ENCODE measurements around the gene GLDC.

Gene GLDC

DNA sequence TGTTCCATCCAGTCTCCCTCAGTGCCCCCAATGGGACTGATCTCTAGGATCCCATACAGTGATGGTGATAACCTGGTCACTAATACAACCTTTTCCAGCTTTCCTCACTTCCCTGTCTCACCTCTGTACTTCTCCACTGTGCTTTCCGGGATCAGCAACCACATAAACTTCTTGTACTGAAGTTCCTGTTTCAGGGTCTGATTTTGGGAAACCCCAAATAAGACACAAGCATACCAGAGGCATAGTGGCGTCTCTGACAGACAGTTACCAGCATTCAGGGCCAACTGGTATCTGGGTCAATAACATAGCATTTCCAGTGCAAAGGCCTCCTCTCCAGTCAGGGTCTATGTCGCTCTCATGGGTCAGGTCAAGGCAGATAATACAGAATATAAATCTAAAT, 64.3 kb downstream of the GLDC start:
- H2AFZ ChIP-seq (ENCODE audit: low read depth, low read length, severe bottlenecking), result no peak overlapping the region
- H3K4me2 ChIP-seq (ENCODE audit: low read depth, low read length, poor library complexity, severe bottlenecking), result no peak overlapping the region
- no peaks in the 10 kb centered on the region for H3K9me3 ChIP-seq (ENCODE audit: insufficient read depth, low read length)
- no peak overlapping the region for H3K9ac ChIP-seq (ENCODE audit: low read length)
- H4K20me1 ChIP-seq (ENCODE audit: low read depth, low read length), result no peaks in the 10 kb centered on the region
- no peaks in the 10 kb centered on the region for H3F3A ChIP-seq (ENCODE audit: insufficient read depth)
- H3K27ac ChIP-seq (ENCODE audit: low read depth, low read length), result no peak overlapping the region
- H3K79me2 ChIP-seq (ENCODE audit: insufficient read depth, low read length), result no peaks in the 10 kb centered on the region
- H3K27me3 ChIP-seq (ENCODE audit: low read length), result no peaks in the 10 kb centered on the region
- no peaks in the 10 kb centered on the region for H3K36me3 ChIP-seq (ENCODE audit: low read length)
- TF ChIP-seq, protein P1, sequence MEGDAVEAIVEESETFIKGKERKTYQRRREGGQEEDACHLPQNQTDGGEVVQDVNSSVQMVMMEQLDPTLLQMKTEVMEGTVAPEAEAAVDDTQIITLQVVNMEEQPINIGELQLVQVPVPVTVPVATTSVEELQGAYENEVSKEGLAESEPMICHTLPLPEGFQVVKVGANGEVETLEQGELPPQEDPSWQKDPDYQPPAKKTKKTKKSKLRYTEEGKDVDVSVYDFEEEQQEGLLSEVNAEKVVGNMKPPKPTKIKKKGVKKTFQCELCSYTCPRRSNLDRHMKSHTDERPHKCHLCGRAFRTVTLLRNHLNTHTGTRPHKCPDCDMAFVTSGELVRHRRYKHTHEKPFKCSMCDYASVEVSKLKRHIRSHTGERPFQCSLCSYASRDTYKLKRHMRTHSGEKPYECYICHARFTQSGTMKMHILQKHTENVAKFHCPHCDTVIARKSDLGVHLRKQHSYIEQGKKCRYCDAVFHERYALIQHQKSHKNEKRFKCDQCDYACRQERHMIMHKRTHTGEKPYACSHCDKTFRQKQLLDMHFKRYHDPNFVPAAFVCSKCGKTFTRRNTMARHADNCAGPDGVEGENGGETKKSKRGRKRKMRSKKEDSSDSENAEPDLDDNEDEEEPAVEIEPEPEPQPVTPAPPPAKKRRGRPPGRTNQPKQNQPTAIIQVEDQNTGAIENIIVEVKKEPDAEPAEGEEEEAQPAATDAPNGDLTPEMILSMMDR (IDR thresholded peaks at IDR 0.05; ENCODE audit: insufficient read depth, low read length, poor library complexity, severe bottlenecking), result no peak
- no peak for TF ChIP-seq EZH2phosphoT487 (conservative IDR thresholded peaks at IDR 0.05; ENCODE audit: low read length)
- no peak overlapping the region for H3K4me3 ChIP-seq (ENCODE audit: insufficient read depth, low read length, poor library complexity, severe bottlenecking)
- H3K9me2 ChIP-seq (replicated peaks; ENCODE audit: insufficient read depth, low read length), result no peaks in the 10 kb centered on the region

GRCh38 chr9:6579613-6580012, 65.9 kb downstream of the GLDC start:
- Histone ChIP-seq H3K79me2 (ENCODE audit: insufficient read depth, low read length) (no peaks in the 10 kb centered on the region), H3K36me3 (ENCODE audit: low read length) (no peaks in the 10 kb centered on the region), H4K20me1 (ENCODE audit: low read depth, low read length) (no peaks in the 10 kb centered on the region), H3F3A (ENCODE audit: insufficient read depth) (no peaks in the 10 kb centered on the region), H3K27ac (ENCODE audit: low read depth, low read length) (no peak overlapping the region), H3K4me3 (ENCODE audit: insufficient read depth, low read length, poor library complexity, severe bottlenecking) (no peak overlapping the region), H3K9me2 (replicated peaks; ENCODE audit: insufficient read depth, low read length) (no peaks in the 10 kb centered on the region), H2AFZ (ENCODE audit: low read depth, low read length, severe bottlenecking) (no peak overlapping the region), H3K9me3 (ENCODE audit: insufficient read depth, low read length) (no peaks in the 10 kb centered on the region), H3K27me3 (ENCODE audit: low read length) (no peaks in the 10 kb centered on the region), H3K9ac (ENCODE audit: low read length) (no peak overlapping the region), H3K4me2 (ENCODE audit: low read depth, low read length, poor library complexity, severe bottlenecking) (no peak overlapping the region)
- TF ChIP-seq EZH2phosphoT487 (conservative IDR thresholded peaks at IDR 0.05; ENCODE audit: low read length), result no peak
- TF ChIP-seq, protein P1 (IDR thresholded peaks at IDR 0.05; ENCODE audit: insufficient read depth, low read length, poor library complexity, severe bottlenecking), result no peak

GRCh38 chr9:6576987-6577386, 68.5 kb downstream of the GLDC start:
- no peaks in the 10 kb centered on the region for H3F3A ChIP-seq (ENCODE audit: insufficient read depth)
- no peaks in the 10 kb centered on the region for H3K9me3 ChIP-seq (ENCODE audit: insufficient read depth, low read length)
- no peaks in the 10 kb centered on the region for H3K36me3 ChIP-seq (ENCODE audit: low read length)
- 0 out of 2 replicates have a peak, but pooled peaks cover 2% of the 10 kb centered on the region for H3K27me3 ChIP-seq (ENCODE audit: low read length)
- H3K4me3 ChIP-seq (ENCODE audit: insufficient read depth, low read length, poor library complexity, severe bottlenecking), result no peak overlapping the region
- H4K20me1 ChIP-seq (ENCODE audit: low read depth, low read length), result no peaks in the 10 kb centered on the region
- TF ChIP-seq, protein P1 (IDR thresholded peaks at IDR 0.05; ENCODE audit: insufficient read depth, low read length, poor library complexity, severe bottlenecking), result no peak
- no peak for TF ChIP-seq EZH2phosphoT487 (conservative IDR thresholded peaks at IDR 0.05; ENCODE audit: low read length)
- H3K9me2 ChIP-seq (replicated peaks; ENCODE audit: insufficient read depth, low read length), result no peaks in the 10 kb centered on the region
- no peaks in the 10 kb centered on the region for H3K79me2 ChIP-seq (ENCODE audit: insufficient read depth, low read length)
- no peak overlapping the region for H3K27ac ChIP-seq (ENCODE audit: low read depth, low read length)
- H3K9ac ChIP-seq (ENCODE audit: low read length), result no peak overlapping the region
- H2AFZ ChIP-seq (ENCODE audit: low read depth, low read length, severe bottlenecking), result no peak overlapping the region
- H3K4me2 ChIP-seq (ENCODE audit: low read depth, low read length, poor library complexity, severe bottlenecking), result no peak overlapping the region

Measured in SU-DHL-6 (cell line).